HT-29 (cell line): ENCODE results near the gene MMS19. TPM values are rescaled to one million over a fixed set of nuclear protein-coding genes. Genes with fewer than 3 reads are reported as not detected.
"Not testable (repeated sequence)": the region's sequence is repeated elsewhere in the genome, so short reads cannot be mapped to it uniquely, and the experiment has no call there.

ENCODE experiments used
- DNase-seq: peaks from one replicate; pipeline ENCODE4 v3.0.0-alpha.2; 2015; ENCODE audit warnings: low spot score
- total RNA-seq: library from RNA; depleted of rRNA; stranded (reverse); fragments of >200 nt; shearing (Covaris generic); gene quantifications from 2 replicates; pipeline ENCODE4 v1.2.3, GENCODE V29; 2014

MMS19 gene
- total RNA-seq, 1 experiment from 2014 or later, result 78.7 TPM

DNA sequence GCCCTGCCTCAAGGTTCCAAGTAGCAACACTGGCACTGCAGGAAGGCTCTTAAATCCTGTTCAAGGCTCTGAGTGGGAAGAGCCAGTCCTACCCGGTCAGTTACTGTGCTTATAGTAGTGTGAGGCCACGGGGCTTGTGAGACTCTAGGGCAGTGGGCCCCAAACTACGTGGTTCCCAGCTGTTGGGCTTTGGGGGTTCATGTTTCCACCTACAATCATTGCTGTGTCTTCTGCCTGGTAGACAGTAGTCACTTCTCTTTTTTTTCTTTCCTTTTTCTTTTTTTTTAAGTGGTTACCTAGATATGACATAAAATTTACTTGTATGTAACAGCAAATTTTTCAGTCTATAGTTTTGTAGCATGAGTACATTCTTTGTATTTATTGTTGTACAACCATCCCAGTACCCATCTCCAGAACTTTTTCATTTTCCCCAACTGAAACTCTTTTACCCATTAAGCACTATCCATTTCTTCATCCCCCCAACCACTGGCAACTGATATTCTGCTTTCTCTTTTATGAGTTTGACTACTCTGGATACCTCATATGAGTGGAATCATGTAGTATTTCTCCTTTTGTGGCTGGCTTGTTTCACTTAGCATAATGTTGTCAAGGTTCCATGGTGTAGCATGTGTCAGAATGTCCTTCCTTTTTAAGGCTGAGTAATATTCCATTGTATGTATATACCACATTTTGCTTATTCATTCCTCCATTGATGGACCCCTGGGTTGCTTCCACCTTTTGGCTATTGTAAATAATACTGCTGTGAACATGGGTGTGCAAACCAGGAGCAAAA lies 8.2 kb upstream of the MMS19 start:
- DNase-seq, result no peak

DNA sequence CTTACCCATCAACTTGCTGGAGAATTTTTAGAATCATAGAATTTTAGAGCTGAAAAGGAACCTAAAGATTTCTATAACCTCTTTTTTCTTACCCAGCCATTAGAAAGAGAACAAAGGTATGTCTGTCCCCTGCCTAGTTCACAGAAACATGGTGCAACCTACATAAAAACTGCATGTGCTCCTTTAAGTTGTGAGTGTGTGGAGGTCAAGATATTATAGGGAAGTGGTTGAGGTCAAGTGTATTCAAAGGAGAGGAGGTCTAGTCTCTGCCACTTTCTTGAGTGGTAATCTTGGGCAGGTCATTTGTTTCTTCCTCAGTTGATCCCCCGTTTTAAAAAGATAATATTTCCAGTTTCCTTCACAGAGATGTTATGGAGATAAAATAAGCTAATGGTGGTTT lies 6.9 kb upstream of the MMS19 start:
- DNase-seq, result no peak

DNA sequence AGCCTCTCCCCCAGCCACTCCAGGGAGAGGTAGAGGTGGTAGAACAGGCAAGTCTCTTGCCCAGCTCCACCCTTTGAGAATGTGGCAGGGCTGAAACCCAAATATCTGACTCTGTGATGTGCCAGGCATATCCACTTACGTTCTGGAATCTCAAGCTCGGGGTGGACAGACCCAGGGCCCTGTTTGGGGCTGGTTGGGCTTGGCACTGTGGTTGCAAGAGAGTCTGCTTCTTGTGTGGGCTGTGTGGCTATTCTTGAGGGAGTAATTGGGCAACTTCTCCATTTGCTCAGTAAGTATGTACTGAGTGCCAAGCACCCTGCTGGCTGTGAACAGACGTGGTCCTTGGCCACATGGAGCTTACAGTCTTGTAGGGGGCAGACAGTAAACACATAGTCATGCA lies 5.2 kb upstream of the MMS19 start:
- no peak for DNase-seq

DNA sequence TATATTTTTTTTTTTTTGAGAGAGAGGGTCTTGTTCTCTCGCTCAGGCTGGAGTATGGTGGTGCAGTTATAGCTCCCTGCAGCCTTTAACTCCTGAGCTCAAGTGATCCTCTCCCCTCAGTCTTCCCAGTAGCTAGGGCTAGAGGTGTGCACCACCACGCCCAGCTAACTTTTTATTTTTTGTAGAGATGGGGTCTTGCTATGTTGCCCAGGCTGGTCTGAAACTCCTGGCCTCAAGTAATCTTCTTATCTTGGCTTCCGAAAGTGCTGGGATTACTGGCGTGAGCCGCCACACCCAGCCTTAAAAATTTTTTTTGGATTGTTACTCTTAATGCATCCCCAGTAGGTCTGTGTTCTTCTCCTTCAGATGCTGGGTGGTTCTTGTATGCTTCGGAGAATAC lies 4.7 kb upstream of the MMS19 start:
- DNase-seq, result no peak

DNA sequence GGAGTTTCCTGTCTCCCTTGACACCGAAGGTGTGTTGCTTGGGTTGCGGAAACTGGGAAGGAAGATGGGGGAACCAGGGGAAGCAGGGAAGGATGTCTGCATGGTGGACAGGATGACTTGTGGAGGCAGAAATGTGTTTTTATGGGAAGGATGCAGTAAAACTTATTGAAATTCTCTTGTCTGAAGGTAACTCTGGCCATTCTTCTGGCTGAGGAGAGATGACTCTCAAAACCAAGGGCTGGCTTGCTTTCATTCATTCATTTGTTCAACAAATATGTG lies 2.0 kb upstream of the MMS19 start:
- DNase-seq, result no peak

DNA sequence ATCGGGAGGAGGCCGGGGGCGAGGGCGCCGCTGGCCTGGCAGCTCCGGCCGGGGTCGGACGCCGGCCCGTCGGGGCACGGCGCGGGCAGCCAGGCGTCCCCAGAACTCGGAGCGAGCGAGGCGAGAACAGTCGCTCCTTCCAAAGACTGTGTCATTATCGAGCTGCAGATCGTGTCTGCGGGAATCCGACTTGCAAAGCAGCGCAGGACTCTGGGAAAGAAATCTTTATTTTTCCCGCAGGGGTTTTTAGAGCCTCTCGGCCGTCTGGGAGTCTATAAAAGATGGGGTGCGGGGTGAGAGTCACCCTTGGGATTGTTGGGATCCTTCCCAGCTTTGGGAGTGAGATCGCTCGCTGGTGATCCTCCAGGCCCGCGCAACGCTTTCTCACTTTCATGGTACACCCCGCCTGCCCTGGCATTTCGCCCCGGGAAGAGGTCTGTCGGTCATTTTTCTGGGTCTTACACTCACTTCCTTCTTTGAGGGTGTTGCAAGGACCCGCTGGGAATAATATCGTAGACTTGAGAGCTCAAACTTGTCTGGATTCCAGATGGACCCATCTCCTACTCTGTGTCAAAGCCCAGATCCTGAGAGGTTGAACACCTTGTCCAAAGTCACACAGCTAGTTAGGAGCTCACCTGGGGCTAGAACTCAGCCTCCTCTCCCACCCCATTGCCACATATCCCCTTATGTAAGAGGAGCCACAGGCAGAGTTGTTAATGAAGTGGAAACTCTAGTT lies 1.5 kb upstream of the MMS19 start:
- DNase-seq, result peak; percentile 31

DNA sequence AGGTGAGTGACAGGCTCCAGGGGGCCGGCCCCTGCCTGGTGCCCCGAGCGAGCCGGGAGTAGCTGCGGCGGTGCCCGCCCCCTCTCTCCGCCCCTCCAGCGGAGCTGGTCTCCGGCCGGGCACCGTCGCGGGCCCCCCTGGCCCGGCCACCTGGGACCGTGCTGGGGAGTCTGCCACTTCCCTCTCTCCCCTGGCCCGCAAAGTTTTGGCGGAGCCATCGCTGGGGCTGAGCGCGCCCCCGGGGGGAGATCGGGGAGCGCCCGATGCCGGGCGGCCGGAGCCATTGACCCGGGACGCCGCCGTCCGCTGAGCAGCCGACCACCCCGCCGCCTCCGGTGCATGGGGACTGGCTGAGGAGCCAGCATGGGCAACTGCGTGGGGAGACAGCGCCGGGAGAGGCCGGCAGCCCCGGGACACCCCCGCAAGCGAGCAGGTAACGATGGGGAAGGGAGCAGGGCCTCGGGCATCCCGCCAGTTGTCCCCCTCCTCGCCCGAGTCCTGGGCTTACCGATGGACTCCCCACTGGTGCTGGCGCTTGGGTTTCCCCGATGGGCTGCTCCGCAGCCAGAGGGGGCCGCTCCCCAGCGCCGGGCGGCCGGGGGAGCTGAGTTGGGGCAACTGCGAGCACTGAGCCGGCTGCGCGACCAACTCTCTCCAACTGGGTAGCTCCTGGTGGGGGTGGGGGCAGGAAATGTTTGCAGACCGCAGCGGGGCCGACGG lies 779 bp upstream of the MMS19 start, which contains the start of gene UBTD1:
TSS of gene UBTD1 (plus strand) at position 84 of the 720 bp plus-strand sequence. CDS start at position 364, 280 bp downstream.
- peak; percentile 27 for DNase-seq

DNA sequence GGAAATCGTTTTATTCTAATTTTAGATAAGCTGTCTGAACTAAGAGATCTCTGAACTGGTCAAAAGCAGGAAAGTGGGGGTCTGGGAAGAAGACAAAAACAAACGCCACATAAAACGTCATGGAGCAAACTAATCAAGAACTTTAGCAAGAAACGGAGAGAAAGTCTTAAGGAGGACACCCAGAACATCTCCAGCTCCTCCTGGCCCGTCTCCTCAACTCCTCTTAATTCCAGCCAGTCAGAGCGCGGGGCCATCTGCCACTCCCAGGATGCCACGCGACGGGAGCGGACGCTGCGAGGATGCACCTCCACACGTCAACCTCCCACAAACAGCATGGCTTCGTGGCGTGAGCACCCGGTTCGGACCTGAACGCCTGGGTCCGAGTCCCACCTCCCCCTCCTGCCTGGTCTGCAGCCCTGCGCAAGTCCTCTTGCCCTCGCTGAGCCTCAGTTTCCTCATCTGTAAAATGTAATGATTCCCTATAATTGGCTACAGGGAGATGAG lies 598 bp downstream of the MMS19 start:
- peak; percentile 82 for DNase-seq

DNA sequence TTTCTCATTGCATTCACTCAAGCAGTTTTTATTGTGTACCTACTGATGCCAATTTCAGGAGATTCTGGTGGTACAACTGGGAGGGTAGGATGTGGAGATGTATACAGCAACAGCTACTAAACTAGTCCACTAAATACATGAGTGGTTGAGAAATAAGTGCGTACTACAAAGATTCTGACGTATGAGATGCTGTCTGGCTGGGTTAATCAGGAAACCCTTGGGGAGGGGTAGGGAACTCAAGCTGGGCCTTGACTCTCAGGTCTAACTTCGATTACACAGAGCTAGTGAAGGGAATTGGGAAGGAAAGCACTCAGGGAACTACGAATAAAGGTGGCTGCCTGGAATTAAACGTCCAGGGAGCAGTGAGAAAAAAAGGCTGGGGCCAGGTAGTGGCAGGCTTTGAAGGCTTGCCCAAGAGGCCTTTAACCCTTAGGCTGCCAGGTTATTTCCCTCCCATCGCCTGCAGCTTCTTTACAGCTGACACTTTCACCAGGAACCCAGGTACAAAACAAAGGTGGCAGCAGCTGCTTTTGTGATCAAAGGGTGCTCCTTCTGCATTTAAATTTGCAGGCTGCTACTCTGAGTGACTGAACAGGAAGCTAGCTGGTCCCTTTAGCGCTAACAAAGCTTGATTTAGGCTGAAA lies 3.2 kb downstream of the MMS19 start:
- DNase-seq, result no peak

DNA sequence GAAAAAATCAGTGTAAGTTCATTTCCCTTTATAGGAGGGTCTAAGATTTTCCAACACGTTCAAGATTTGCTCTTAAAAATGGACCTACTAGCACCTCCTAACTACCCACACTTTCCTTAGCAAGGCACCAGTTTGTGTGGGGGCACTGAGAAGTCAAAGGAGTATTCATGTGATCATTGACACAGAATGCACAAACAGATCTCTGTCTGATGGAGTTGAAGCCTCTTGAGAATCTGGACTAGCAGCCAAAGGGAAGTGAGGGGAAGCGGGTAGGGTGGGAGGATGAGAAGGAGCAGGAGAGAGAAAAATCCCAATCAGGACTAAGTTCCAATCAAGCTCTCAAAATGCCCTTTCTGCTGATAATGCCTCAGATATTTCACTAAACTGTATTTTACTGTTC lies 4.1 kb downstream of the MMS19 start:
- DNase-seq, result no peak

DNA sequence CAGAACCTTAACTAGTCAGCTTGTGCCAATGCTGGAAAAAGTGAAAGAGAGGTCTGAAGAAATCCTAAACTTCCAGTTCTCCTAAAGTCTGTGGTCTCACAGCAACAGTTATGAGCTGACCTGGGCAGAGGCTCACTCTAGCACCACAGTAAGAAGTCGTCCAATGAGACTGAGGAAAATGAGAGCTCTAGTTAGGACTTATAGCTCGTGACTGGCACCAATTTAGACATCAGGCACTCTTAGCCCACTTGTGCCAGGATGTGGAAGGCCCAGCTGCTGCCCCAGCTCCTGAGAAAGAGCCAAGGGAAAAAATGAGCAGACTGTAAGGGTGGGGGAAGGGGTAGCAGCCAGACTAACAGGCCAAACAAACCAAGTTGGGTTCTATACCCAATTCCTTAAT lies 7.6 kb downstream of the MMS19 start:
- no peak for DNase-seq

DNA sequence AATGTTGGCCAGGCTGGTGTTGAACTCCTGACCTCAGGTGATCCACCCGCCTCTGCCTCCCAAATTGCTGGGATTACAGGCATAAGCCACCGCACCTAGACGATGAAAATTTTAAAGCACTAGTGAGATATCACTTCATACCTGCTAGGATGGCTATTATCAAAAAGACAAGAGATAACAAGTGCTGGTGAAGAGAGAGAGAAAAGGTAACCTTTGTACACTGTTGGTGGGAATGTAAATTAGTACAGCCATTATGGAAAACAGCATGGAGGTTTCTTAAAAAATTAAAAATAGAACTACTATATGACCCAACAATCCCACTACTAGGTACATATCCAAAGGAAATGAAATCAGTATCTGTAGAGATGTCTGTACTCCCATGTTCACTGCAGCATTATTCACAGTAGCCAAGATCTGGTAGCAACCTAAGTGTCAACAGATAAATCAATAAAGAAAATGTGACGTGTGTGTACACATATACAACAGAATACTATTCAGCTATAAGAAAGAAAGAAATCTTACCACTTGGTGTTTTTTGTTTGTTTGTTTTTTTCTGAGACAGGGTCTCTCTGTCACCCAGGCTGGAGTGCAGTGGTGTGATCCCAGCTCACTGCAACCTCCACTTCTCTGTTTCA lies 12.5 kb downstream of the MMS19 start:
- no peak for DNase-seq

DNA sequence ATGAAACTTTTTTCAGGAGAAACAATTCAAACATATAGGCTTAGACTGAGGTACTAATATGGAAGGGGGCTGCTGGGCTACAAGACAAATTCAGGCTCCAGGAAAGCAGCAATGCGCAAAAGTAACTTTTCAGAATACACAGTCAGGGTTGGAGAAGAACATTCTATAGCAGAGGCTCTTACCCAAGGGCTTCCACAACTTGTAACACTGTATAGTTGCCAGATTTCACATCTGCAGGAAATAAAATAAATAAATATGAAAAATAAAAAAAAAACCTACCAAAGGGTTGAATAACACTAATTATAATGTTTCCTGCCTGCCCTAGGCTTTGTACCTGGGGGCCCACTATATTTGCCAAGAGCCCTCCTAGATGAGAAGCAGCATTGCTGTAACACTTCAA lies 14.3 kb downstream of the MMS19 start:
- DNase-seq, result no peak

DNA sequence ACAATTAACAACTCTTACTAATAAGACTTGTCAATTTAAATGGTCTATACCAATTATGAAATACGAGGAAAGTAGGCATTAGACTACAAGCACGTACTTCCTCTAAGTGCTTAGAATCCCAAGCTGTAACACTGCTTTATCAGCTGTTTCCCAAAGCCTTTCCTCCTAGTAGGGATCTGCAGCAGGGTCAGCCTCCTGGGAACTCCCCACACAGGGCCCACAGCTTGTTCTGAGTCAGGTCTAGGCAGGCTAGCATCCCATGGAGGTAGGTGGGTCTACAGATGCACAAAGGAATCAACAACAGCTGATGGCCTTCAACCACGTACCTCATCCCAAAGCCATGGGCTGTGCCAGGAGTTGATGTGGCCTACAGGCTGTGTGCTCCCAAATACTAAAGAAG lies 14.7 kb downstream of the MMS19 start:
- no peak for DNase-seq

DNA sequence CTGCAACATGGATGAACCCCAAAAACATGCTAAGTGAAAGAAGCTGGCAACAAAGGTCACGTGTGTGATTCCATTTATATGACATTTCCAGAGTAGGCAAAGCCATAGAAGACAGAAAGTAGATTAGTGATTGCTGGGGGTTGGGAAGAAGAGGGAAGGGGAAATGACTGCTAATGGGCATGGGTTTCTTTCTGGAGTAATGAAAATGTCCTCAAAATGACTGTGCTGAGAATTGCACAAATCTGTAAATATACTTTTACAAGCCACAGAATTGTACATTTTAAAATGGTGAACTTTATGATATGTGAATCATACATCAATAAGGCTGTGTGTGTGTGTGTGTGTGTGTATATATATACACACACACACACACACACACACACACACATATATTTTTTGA lies 15.8 kb downstream of the MMS19 start:
- no peak for DNase-seq

DNA sequence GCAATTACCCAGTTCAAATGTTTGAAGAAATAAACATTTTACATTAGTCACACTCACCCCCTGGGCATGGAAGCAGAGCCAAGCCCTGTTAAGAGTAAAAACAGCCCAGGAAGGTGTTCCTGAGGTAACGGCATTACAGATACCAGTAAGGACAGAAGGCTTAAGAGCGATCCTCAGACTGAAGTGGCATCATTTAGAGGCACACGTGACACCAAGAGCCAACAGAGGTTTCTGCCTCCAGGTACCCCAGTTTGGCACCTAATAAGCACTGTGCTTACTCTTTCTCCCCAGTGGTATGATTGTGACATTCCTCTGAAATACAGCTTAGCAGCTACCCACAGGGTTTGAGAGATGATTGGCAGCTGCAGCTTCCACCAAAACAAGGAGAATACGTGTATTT lies 17.2 kb downstream of the MMS19 start:
- DNase-seq, result no peak

DNA sequence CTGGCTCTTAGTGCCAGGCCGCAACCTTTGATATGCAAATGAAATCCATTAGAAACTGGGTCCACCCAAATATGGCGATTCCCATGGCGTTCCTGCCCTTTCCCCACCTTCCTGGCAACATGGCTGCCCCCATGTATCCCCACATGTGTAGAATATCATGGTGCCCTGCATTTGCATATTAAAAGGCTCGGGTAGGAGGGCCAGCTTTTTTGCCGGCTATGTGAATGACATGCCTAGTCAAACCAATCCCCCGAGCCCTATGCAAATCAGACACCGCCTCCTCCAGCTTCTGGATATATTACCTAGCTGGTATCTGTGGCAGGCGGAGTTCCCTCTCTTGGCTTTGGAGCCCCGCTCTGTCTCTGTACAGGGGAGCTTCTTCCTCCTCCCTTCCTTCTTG lies 18.3 kb downstream of the MMS19 start:
- DNase-seq, result no peak

DNA sequence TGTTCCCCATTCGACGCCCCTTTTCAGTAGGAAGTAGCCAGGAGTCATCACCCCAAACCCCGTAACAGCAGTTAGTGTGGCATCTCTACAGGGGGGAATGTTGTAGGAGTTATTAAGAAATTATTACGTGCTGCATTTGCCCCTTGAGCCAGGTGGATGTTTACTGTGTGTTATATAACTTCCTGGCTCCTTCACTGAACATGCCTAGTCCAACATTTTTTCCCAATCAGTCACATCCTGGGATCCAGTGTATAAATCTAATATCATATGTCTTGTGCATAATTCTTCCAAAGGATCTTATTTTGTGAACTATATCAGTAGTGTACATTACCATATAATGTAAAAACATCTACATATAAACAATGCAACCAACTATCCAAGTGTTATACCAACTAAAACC lies 18.8 kb downstream of the MMS19 start:
- DNase-seq, result not testable (repeated sequence)

DNA sequence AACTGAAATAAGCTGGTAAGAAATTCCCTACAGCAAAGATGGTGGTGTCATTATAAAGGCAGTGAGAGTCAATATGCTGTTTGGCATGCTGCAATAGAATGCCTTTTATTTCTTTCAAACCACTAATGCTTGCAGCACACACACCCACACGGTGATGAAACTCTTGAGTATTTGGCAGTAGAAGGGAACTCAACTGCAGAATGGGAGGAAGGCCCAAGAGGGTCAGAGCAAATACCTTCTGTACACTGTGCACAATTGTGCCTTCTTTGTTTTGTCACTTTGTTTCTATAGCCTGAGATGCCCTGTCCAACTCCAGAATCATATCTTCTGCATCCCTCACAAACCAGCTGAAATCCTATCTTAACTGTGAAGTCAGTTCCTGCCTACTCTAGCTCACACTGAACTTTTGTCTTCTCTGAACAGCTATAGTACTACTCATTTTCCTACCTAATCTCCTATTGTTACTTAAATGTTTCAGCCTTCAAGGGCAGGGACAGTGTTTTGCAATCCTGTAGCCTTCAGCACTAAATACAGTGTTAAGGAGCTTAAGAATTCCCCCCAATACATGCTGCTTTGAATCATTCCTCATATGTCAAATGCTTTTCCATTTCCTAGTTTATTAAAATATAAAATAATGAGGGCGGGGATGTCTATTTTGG lies 22.2 kb downstream of the MMS19 start:
- DNase-seq, result no peak

DNA sequence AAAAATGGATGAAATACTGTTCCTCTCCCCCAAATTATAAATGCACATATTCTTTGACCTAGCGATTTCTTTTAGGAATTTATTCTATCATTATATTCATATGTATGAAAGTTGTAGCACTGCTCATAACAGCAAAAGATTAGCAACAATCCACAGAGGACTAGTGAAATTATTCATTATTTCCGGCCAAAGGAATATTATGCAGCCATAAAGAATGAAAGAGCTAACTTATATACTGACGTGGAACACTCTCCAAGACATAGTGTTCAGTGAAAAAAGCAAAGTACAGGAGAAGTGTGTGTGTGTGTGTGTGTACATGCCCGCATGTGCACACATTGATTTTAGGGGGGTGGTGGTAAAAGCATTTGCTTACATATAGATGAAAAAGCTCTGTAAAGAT lies 23.3 kb downstream of the MMS19 start:
- DNase-seq, result no peak

DNA sequence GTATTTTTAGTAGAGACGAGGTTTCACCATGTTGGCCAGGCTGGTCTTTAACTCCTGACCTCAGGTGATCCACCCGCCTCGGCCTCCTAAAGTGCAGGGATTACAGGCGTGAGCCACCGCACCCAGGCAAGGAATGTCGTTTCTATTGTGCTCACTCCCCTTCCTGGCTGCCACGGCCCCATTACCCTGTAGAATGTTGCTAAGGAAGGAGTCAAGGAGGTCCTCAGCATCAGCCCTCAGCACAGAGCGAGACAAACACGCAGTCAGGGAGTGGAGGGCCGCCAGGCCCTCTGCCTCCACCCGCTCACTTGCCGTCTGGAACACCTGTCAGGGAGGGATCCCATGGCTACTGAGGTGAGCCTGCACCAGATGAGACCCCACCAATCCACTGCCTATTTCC lies 29.4 kb downstream of the MMS19 start:
- not testable (repeated sequence) for DNase-seq
